Measurements from ENCODE around the gene ZNF436.

- TF ChIP-seq CTCF (IDR thresholded peaks at IDR 0.05) (no peak), EZH2 (IDR thresholded peaks at IDR 0.05; ENCODE audit: borderline replicate concordance, insufficient read depth, low read depth, low read length, poor library complexity, severe bottlenecking) (no peak)
Measured at GRCh38 chr1:23403355-23403734, 33.7 kb upstream of the ZNF436 start.
